Spleen (tissue), 7 donors: ENCODE data around the gene KCNC3.
A peak's percentile ranks its signal among the peaks of the same experiment; 100 is the strongest.

Experiments
- POLR2A ChIP-seq, 3 donors: fragments of 450-650 bp; IDR thresholded peaks; one replicate each; pipeline ENCODE4 v1.5.1; 2017; ENCODE audit warnings: antibody characterized with exemption in 3 of 3, mild to moderate bottlenecking in 1 of 3
- TF ChIP-seq, protein P1 (sequence below), 11 experiments: fragments of 200-600 bp in 7 of 11; fragments of 450-650 bp in 4 of 11; sonication (generic) in 4 of 11; IDR thresholded peaks in 8 of 11; conservative IDR thresholded peaks in 3 of 11; 1 replicate in 7 of 11; 2 replicates in 4 of 11; pipeline versions ENCODE4 v1.4.0 to v1.8.0; 2016 to 2021; ENCODE audit warnings: antibody characterized with exemption in 11 of 11, inconsistent platforms in 4 of 11, mild to moderate bottlenecking in 1 of 11
- donor health status: DM: no; HTN: no; CAD: no; lungs with moderate emphysema.
- donor health status: DM: no; HTN: no; CAD: no.
- donor health status: DM: no; HTN: no; CAD: no.

DNA sequence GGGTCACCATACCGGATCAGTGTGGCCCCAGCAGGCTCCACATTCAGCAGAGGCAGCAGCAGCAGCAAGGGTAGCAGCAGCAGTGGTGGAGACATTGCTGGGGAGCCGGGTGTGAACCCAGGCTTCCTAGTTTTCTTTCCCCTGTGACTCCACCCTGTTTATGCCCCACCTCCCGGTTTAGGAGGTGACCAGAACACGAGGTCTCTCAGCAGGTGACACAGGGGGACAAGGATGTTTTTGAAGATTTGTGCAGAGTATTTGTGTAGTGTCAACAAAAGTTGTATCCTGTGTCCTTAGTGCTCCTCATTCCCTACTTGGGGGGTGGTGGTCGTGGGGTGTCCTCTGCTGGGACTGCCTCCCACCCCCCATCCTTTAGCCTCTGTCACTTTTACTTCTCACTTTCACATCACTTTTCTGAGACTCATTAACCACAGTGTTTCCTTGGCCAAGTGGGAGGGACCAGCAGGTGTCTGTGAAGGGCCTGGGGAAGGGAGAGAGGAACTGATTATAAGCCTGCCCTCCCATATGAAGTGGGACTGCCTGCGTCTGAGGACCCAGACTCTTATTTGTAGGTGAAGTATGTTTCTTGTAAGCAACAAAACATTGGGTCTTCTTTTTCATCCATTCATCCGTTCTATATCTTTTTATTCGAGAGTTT is 15.6 kb upstream of the KCNC3 start:
- TF ChIP-seq, protein P1, sequence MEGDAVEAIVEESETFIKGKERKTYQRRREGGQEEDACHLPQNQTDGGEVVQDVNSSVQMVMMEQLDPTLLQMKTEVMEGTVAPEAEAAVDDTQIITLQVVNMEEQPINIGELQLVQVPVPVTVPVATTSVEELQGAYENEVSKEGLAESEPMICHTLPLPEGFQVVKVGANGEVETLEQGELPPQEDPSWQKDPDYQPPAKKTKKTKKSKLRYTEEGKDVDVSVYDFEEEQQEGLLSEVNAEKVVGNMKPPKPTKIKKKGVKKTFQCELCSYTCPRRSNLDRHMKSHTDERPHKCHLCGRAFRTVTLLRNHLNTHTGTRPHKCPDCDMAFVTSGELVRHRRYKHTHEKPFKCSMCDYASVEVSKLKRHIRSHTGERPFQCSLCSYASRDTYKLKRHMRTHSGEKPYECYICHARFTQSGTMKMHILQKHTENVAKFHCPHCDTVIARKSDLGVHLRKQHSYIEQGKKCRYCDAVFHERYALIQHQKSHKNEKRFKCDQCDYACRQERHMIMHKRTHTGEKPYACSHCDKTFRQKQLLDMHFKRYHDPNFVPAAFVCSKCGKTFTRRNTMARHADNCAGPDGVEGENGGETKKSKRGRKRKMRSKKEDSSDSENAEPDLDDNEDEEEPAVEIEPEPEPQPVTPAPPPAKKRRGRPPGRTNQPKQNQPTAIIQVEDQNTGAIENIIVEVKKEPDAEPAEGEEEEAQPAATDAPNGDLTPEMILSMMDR (IDR thresholded peaks at IDR 0.05 in 8 of 11, conservative IDR thresholded peaks at IDR 0.05 in 3 of 11): no peak
- peak in 2 of 3 donors; percentile 24 to 62 for TF ChIP-seq POLR2A (IDR thresholded peaks at IDR 0.05)
